HG02642 (cell line): ENCODE results near the gene CHMP2A.

ENCODE experiments used
- ATAC-seq: cut with Tn5 transposase; IDR thresholded peaks from one replicate; pipeline ENCODE4 v1.9.1; 2021; ENCODE audit warnings: mild to moderate bottlenecking; ENCODE audit not compliant: unreplicated experiment, poor library complexity

The CHMP2A gene

GRCh38 chr19:58556622-58557220, 1.8 kb upstream of the CHMP2A start:
- ATAC-seq = no peak

- no peak for ATAC-seq
Observed at GRCh38 chr19:58555920-58556621, 1.2 kb upstream of the CHMP2A start.

GRCh38 chr19:58555369-58555885, 522 bp upstream of the CHMP2A start:
- no peak for ATAC-seq

GRCh38 chr19:58553799-58554493, 959 bp downstream of the CHMP2A start:
- no peak for ATAC-seq

GRCh38 chr19:58552655-58553054, 2.2 kb downstream of the CHMP2A start:
- no peak for ATAC-seq

- ATAC-seq = no peak
Observed at GRCh38 chr19:58551577-58552471, 3.1 kb downstream of the CHMP2A start.

GRCh38 chr19:58551123-58551497, 3.8 kb downstream of the CHMP2A start:
- ATAC-seq = no peak

- no peak for ATAC-seq
Observed at GRCh38 chr19:58550362-58551122, 4.4 kb downstream of the CHMP2A start.

- no peak for ATAC-seq
Observed at GRCh38 chr19:58549664-58550361, 5.1 kb downstream of the CHMP2A start.

- no peak for ATAC-seq
Observed at GRCh38 chr19:58548859-58549663, 5.8 kb downstream of the CHMP2A start.

GRCh38 chr19:58547323-58548312, 7.3 kb downstream of the CHMP2A start:
- ATAC-seq = no peak

- no peak for ATAC-seq
Observed at GRCh38 chr19:58546019-58546530, 8.8 kb downstream of the CHMP2A start.

- no peak for ATAC-seq
Observed at GRCh38 chr19:58545286-58546018, 9.5 kb downstream of the CHMP2A start.

- ATAC-seq = peak; percentile 66
Observed at GRCh38 chr19:58544591-58545285, 10.2 kb downstream of the CHMP2A start.

- peak; percentile 80 for ATAC-seq
Observed at GRCh38 chr19:58543826-58544590, 10.9 kb downstream of the CHMP2A start, which contains the start of gene TRIM28. Gene TRIM28, plus strand, starts transcription at chr19:58544064. Its CDS starts 694 bp downstream, at chr19:58544758.
